ENCODE data around the gene OR10Z1. TPM values are rescaled to one million over a fixed set of nuclear protein-coding genes. Genes with fewer than 3 reads are reported as not detected.

OR10Z1 gene
- not detected in 2 replicates for total RNA-seq (2014; rRNA removed; shearing (Covaris generic))

GRCh38 chr1:158604968-158605367, at the start of gene OR10Z1:
Gene OR10Z1 (plus strand): TSS chr1:158605268. CDS start chr1:158606439, 1,171 bp downstream.
- no peak for DNase-seq (ENCODE audit: low spot score)

- no peak for DNase-seq (ENCODE audit: low spot score)
Observed at GRCh38 chr1:158559696-158560095, 45.4 kb upstream of the OR10Z1 start.

GRCh38 chr1:158563853-158564252, 41.2 kb upstream of the OR10Z1 start:
- no peak for DNase-seq (ENCODE audit: low spot score)

GRCh38 chr1:158564608-158565007, 40.5 kb upstream of the OR10Z1 start:
- no peak for DNase-seq (ENCODE audit: low spot score)

GRCh38 chr1:158570480-158570879, 34.6 kb upstream of the OR10Z1 start, which contains the start of gene OR6P1:
Gene OR6P1 (minus strand): TSS chr1:158570580. CDS start chr1:158563604, 6,976 bp downstream.
- no peak for DNase-seq (ENCODE audit: low spot score)

- no peak for DNase-seq (ENCODE audit: low spot score)
Observed at GRCh38 chr1:158572226-158572625, 32.8 kb upstream of the OR10Z1 start.

GRCh38 chr1:158577561-158577960, 27.5 kb upstream of the OR10Z1 start:
- DNase-seq (ENCODE audit: low spot score), result no peak

GRCh38 chr1:158579733-158580132, 25.3 kb upstream of the OR10Z1 start, which contains the start of gene OR10X1:
Gene OR10X1 (minus strand): TSS chr1:158579899. CDS start chr1:158579899, 0 bp downstream.
- DNase-seq (ENCODE audit: low spot score), result no peak

GRCh38 chr1:158583962-158584361, 21.1 kb upstream of the OR10Z1 start:
- DNase-seq (ENCODE audit: low spot score), result no peak

GRCh38 chr1:158586942-158587341, 18.1 kb upstream of the OR10Z1 start:
- DNase-seq (ENCODE audit: low spot score), result no peak

GRCh38 chr1:158600735-158601134, 4.3 kb upstream of the OR10Z1 start:
- DNase-seq (ENCODE audit: low spot score), result no peak

GRCh38 chr1:158607296-158607695, 2.2 kb downstream of the OR10Z1 start:
- no peak for DNase-seq (ENCODE audit: low spot score)

- no peak for DNase-seq (ENCODE audit: low spot score)
Observed at GRCh38 chr1:158611916-158612315, 6.8 kb downstream of the OR10Z1 start.

GRCh38 chr1:158613764-158614163, 8.7 kb downstream of the OR10Z1 start:
- no peak for DNase-seq (ENCODE audit: low spot score)

GRCh38 chr1:158638146-158638545, 33.1 kb downstream of the OR10Z1 start:
- DNase-seq (ENCODE audit: low spot score), result no peak

GRCh38 chr1:158638904-158639303, 33.8 kb downstream of the OR10Z1 start:
- DNase-seq (ENCODE audit: low spot score), result no peak

GRCh38 chr1:158644449-158644848, 39.4 kb downstream of the OR10Z1 start:
- no peak for DNase-seq (ENCODE audit: low spot score)

GRCh38 chr1:158646465-158646864, 41.4 kb downstream of the OR10Z1 start:
- no peak for DNase-seq (ENCODE audit: low spot score)

GRCh38 chr1:158649052-158649451, 44.0 kb downstream of the OR10Z1 start:
- DNase-seq (ENCODE audit: low spot score), result no peak

- peak; percentile 9 for DNase-seq (ENCODE audit: low spot score)
Observed at GRCh38 chr1:158652721-158653334, 47.8 kb downstream of the OR10Z1 start.

GRCh38 chr1:158654086-158654485, 49.0 kb downstream of the OR10Z1 start:
- DNase-seq (ENCODE audit: low spot score), result no peak

- DNase-seq (ENCODE audit: low spot score), result peak; percentile 4
Observed at GRCh38 chr1:158654571-158654970, 49.5 kb downstream of the OR10Z1 start.
